Neural cell (in vitro differentiated cells): ENCODE results near the gene SERPINB6.

Experiments
- EP300 ChIP-seq: fragments of 450-650 bp; conservative IDR thresholded peaks from 2 replicates; pipeline ENCODE4 v1.6.1; 2014; ENCODE audit warnings: antibody characterized with exemption, mild to moderate bottlenecking, moderate library complexity; ENCODE audit not compliant: poor library complexity, severe bottlenecking
- EZH2 ChIP-seq: fragments of 200-600, 300-800 bp; shearing (Covaris generic), sonication (generic); IDR thresholded peaks from 2 replicates; pipeline ENCODE4 v1.6.1; 2014; ENCODE audit warnings: antibody characterized with exemption, low read length, borderline replicate concordance, mild to moderate bottlenecking; ENCODE audit not compliant: insufficient read depth, poor library complexity, severe bottlenecking
- MXI1 ChIP-seq: fragments of 450-650 bp; conservative IDR thresholded peaks from 2 replicates; pipeline ENCODE4 v1.6.1; 2014; ENCODE audit warnings: antibody characterized with exemption, mild to moderate bottlenecking; ENCODE audit not compliant: poor library complexity, severe bottlenecking
- POLR2AphosphoS5 ChIP-seq: IDR thresholded peaks from 2 replicates; pipeline ENCODE4 v1.6.1; 2012
- RAD21 ChIP-seq: fragments of 450-650 bp; conservative IDR thresholded peaks from 2 replicates; pipeline ENCODE4 v1.6.1; 2014; ENCODE audit warnings: antibody characterized with exemption, mild to moderate bottlenecking, moderate library complexity
- REST ChIP-seq: IDR thresholded peaks from 2 replicates; pipeline ENCODE4 v1.6.1; 2012; ENCODE audit warnings: borderline replicate concordance
- TAF1 ChIP-seq: IDR thresholded peaks from 2 replicates; pipeline ENCODE4 v1.6.1; 2012; ENCODE audit warnings: low read depth
- TF ChIP-seq, protein P1 (sequence below): fragments of 450-650 bp; IDR thresholded peaks from 2 replicates; pipeline ENCODE4 v1.5.1; 2014; ENCODE audit warnings: antibody characterized with exemption, mild to moderate bottlenecking, moderate library complexity; ENCODE audit not compliant: poor library complexity, severe bottlenecking

- TF ChIP-seq, protein P1, sequence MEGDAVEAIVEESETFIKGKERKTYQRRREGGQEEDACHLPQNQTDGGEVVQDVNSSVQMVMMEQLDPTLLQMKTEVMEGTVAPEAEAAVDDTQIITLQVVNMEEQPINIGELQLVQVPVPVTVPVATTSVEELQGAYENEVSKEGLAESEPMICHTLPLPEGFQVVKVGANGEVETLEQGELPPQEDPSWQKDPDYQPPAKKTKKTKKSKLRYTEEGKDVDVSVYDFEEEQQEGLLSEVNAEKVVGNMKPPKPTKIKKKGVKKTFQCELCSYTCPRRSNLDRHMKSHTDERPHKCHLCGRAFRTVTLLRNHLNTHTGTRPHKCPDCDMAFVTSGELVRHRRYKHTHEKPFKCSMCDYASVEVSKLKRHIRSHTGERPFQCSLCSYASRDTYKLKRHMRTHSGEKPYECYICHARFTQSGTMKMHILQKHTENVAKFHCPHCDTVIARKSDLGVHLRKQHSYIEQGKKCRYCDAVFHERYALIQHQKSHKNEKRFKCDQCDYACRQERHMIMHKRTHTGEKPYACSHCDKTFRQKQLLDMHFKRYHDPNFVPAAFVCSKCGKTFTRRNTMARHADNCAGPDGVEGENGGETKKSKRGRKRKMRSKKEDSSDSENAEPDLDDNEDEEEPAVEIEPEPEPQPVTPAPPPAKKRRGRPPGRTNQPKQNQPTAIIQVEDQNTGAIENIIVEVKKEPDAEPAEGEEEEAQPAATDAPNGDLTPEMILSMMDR: no peak
- TF ChIP-seq REST: no peak
- TF ChIP-seq TAF1: no peak
- TF ChIP-seq EZH2: no peak
- TF ChIP-seq MXI1: no peak
- no peak for TF ChIP-seq RAD21
- no peak for TF ChIP-seq POLR2AphosphoS5
- no peak for TF ChIP-seq EP300
Observed at GRCh38 chr6:3019065-3019464, 47.7 kb upstream of the SERPINB6 start.
